Fibroblast of lung (primary cell): Measurements from ENCODE around the gene ATP13A5.

Source experiments
- CTCF ChIP-seq, 2 donors: IDR thresholded peaks in 1 of 2; conservative IDR thresholded peaks in 1 of 2; 1 replicate in 1 of 2; 2 replicates in 1 of 2; pipeline ENCODE4 v1.5.1; 2011 to 2012; ENCODE audit warnings: low read length in 2 of 2, control low read depth in 1 of 2, inconsistent platforms in 1 of 2, low read depth in 1 of 2, mild to moderate bottlenecking in 1 of 2
- EZH2 ChIP-seq: IDR thresholded peaks from 2 replicates; pipeline ENCODE4 v1.5.1; 2012; ENCODE audit warnings: low read length, control low read depth, mild to moderate bottlenecking; ENCODE audit errors: missing control alignments

GRCh38 chr3:193372783-193373182 is 5.8 kb downstream of the ATP13A5 start:
- TF ChIP-seq CTCF (conservative IDR thresholded peaks at IDR 0.05 in 1 of 2, IDR thresholded peaks at IDR 0.05 in 1 of 2; ENCODE audit: low read depth in 1 of 2, low read length in 2 of 2) (no peak), EZH2 (no peak)
